ENCODE results near the gene TRMT112. TPM values are rescaled to one million over a fixed set of nuclear protein-coding genes. Genes with fewer than 3 reads are reported as not detected.

TRMT112 gene
- total and polyA plus RNA-seq, 7 donors: 78.1 to 311 (median 125) TPM

DNA sequence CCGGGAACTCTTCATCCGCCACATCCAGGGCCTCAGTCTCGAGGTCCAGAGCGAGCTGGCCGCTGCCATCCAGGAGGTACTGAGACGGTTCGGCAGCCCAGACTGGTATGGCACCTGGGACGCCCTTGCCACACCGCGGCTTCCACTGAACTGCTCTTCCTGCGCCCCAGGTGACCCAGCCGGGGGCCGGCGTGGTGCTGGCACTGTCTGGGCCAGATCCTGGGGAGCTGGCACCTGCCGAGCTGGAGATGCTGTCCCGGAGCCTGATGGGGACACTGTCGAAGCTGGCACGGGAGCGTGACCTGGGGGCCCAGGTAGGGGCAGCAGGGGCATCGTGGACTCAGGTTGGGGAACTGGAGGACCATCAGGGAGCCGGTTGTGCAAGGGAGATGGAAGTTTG lies 24.1 kb upstream of the TRMT112 start:
- Histone ChIP-seq H3K4me1 (peaks cover 5% of the 10 kb centered on the region), H3K27ac (no peak overlapping the region), H3K4me3 (no peak overlapping the region), H3K36me3 (ENCODE audit: insufficient read depth in 1 of 2, low read depth in 1 of 2) (no peaks in the 10 kb centered on the region), H3K9me3 (no peaks in the 10 kb centered on the region), H3K27me3 (ENCODE audit: insufficient read depth in 3 of 3, low read length in 2 of 3) (no peaks in the 10 kb centered on the region)
- no peak for DNase-seq
- TF ChIP-seq, protein P1, sequence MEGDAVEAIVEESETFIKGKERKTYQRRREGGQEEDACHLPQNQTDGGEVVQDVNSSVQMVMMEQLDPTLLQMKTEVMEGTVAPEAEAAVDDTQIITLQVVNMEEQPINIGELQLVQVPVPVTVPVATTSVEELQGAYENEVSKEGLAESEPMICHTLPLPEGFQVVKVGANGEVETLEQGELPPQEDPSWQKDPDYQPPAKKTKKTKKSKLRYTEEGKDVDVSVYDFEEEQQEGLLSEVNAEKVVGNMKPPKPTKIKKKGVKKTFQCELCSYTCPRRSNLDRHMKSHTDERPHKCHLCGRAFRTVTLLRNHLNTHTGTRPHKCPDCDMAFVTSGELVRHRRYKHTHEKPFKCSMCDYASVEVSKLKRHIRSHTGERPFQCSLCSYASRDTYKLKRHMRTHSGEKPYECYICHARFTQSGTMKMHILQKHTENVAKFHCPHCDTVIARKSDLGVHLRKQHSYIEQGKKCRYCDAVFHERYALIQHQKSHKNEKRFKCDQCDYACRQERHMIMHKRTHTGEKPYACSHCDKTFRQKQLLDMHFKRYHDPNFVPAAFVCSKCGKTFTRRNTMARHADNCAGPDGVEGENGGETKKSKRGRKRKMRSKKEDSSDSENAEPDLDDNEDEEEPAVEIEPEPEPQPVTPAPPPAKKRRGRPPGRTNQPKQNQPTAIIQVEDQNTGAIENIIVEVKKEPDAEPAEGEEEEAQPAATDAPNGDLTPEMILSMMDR (IDR thresholded peaks at IDR 0.05): no peak
- no peak for ATAC-seq
- intact Hi-C loops (cut with DNase I): no loop called here
- 79 to 86% (median 80%) methylated on average over 19 to 21 of the region's 21 CpGs for WGBS, 3 donors

GRCh38 chr11:64340671-64341335 lies 23.4 kb upstream of the TRMT112 start:
- ATAC-seq (no peak), DNase-seq (peak in 1 of 2 donors; percentile 70)
- H3K4me3 ChIP-seq: no peak overlapping the region
- no peak overlapping the region for H3K27ac ChIP-seq
- TF ChIP-seq, protein P1 (IDR thresholded peaks at IDR 0.05): no peak
- no peaks in the 10 kb centered on the region for H3K36me3 ChIP-seq (ENCODE audit: insufficient read depth in 1 of 2, low read depth in 1 of 2)
- intact Hi-C loops (cut with DNase I): no loop called here
- H3K27me3 ChIP-seq (ENCODE audit: insufficient read depth in 3 of 3, low read length in 2 of 3): no peaks in the 10 kb centered on the region
- H3K4me1 ChIP-seq: peaks cover 5% of the 10 kb centered on the region
- 36 to 47% (median 42%) methylated on average over 27 to 33 of the region's 33 CpGs for WGBS, 3 donors
- no peaks in the 10 kb centered on the region for H3K9me3 ChIP-seq

DNA sequence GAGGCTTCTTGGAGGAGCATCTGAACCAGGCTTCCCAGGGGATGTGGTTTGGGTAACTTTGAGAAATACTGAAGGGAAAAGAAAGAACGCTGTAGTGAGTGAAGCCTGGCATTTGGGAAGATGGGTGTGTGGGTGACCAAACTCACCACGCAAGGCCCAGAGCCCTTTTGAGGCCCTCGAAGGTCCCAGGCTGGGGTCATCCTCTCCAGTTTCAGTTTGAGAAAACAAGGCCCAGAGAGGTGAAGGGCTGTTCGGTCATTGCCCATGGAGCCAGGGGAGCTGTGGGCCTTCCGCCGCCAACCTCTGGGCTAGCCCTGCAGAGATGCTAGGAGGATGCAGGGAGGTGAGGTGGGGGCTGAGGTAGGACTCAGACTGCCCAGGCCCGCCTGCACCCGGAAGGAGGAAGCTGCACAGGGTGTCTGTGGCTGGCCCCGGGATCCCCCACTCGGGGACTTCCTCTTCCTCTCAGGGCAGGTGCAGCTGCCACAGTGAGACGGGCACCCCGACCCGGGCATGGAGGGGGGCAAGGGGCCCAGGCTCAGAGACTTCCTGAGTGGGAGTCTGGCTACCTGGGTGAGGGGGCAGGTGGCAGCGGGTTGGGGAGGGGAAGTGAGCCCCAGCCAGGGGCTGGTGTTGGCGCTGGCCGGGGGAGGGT lies 22.5 kb upstream of the TRMT112 start, which contains the start of gene CCDC88B:
Gene CCDC88B (plus strand): TSS at position 451 of the 655 bp plus-strand sequence. CDS start 63 bp downstream, at position 514.
- no peak for ATAC-seq

DNA sequence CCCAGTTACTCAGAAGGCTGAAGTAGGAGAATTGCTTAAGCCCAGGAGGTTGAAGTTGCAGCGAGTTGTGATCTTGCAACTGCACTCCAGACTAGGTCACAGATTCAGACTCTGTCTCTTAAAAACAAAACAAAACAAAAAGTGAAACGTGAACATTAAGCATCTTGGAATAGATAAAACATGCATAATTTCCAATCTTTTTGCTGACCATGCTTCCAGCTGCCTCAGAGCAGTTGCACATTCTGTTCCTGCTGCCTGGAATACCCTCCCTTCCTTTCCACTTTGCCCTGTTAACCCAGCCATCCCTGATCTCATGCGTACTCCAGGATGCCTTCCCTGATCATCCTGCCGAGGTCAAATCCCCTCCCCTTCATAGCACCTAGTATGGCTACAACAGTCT lies 21.9 kb upstream of the TRMT112 start:
- Histone ChIP-seq H3K27ac (no peak overlapping the region), H3K4me3 (no peak overlapping the region), H3K27me3 (ENCODE audit: insufficient read depth in 3 of 3, low read length in 2 of 3) (no peaks in the 10 kb centered on the region), H3K4me1 (peaks cover 5% of the 10 kb centered on the region), H3K36me3 (ENCODE audit: insufficient read depth in 1 of 2, low read depth in 1 of 2) (no peaks in the 10 kb centered on the region), H3K9me3 (no peaks in the 10 kb centered on the region)
- whole genome bisulfite sequencing, 3 donors: 61 to 70% (median 66%) methylated on average over 4 of the region's 4 CpGs
- TF ChIP-seq, protein P1 (IDR thresholded peaks at IDR 0.05): no peak
- ATAC-seq (no peak), DNase-seq (no peak)
- intact Hi-C loops (cut with DNase I): no loop called here

More for the DNA sequence above, 22.5 kb upstream of the TRMT112 start, which contains the start of gene CCDC88B:
- WGBS, 3 donors: 62 to 75% (median 73%) methylated on average over 13 to 16 of the region's 16 CpGs
- H3K4me3 ChIP-seq: no peak within 1 kb of the TSS
- intact Hi-C loops (cut with DNase I): no loop called here
- TF ChIP-seq, protein P1 (IDR thresholded peaks at IDR 0.05): no peak
- H3K27me3 ChIP-seq (ENCODE audit: insufficient read depth in 3 of 3, low read length in 2 of 3): no peaks in the 10 kb centered on the region
- H3K4me1 ChIP-seq: peaks cover 5% of the 10 kb centered on the region
- no peak within 1 kb of the TSS for H3K27ac ChIP-seq
- peak; percentile 59 to 77 for DNase-seq
- no peaks in the 10 kb centered on the region for H3K36me3 ChIP-seq (ENCODE audit: insufficient read depth in 1 of 2, low read depth in 1 of 2)
- no peaks in the 10 kb centered on the region for H3K9me3 ChIP-seq
